GM12875 (cell line): ENCODE results near the gene FIGNL2.

ENCODE experiments used
- H3K4me3 ChIP-seq: one replicate; pipeline ENCODE4 v1.5.1; 2011; ENCODE audit warnings: low read depth, low read length, control low read depth
- TF ChIP-seq, protein P1 (sequence below): IDR thresholded peaks from 2 replicates; pipeline ENCODE4 v1.5.1; 2011; ENCODE audit warnings: low read depth, mild to moderate bottlenecking, control low read depth, inconsistent platforms, low read length, moderate library complexity, borderline replicate concordance; ENCODE audit not compliant: insufficient read depth

The FIGNL2 gene

DNA sequence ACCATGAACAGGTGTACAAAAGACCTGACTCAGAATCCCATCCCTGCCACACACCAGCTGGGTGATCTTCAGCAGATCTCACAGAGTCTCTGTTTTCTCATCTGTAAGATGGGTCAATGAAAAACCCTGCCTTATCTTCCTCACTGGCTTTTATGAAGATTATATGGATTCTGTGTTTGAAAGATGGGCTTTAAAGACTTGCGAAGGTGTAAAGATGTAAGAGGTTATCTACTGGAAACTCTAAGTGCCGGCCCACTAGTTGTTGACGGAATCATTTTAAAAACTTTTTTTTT lies 24.1 kb upstream of the FIGNL2 start:
- H3K4me3 ChIP-seq = no peak overlapping the region
- TF ChIP-seq, protein P1, sequence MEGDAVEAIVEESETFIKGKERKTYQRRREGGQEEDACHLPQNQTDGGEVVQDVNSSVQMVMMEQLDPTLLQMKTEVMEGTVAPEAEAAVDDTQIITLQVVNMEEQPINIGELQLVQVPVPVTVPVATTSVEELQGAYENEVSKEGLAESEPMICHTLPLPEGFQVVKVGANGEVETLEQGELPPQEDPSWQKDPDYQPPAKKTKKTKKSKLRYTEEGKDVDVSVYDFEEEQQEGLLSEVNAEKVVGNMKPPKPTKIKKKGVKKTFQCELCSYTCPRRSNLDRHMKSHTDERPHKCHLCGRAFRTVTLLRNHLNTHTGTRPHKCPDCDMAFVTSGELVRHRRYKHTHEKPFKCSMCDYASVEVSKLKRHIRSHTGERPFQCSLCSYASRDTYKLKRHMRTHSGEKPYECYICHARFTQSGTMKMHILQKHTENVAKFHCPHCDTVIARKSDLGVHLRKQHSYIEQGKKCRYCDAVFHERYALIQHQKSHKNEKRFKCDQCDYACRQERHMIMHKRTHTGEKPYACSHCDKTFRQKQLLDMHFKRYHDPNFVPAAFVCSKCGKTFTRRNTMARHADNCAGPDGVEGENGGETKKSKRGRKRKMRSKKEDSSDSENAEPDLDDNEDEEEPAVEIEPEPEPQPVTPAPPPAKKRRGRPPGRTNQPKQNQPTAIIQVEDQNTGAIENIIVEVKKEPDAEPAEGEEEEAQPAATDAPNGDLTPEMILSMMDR = no peak

DNA sequence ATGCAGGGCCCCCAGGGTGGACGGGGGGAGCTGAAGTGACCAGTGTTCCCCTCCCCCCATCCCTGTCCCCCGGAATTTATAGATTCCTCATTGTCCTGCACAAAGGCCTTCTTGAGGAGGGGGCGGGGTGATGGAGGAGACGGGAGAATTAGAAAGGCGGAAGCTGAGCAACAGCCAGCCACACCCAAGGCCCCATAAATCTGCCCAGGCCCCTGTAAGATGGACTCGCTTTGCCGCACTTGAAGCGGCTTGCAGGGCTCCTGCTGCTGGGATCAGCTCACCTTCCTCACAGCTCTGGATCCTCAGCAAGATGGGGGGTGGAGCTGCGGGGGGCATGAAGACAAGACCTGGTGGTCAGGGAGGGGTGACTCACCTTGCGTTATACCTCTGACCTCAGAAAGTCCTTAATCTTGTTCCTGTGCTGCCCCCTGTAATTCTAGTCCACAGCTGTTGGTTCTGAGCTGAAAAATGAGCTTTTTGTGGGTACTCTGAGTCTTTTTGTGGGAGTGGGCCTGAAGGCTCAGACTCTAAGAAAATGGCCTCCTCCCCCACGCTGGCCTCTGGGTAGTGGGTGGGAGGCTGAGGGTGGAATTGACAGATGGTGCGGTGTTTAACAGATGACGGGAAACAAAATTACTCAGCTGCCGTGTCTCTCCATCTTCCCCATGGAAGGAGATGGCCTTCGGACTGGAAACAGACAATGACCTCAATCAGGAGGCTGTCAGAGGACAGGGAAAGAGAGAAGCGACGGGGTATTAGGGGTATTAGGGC lies 23.6 kb upstream of the FIGNL2 start:
- TF ChIP-seq, protein P1 = no peak

GRCh38 chr12:51871126-51871525 lies 22.6 kb upstream of the FIGNL2 start:
- no peak overlapping the region for H3K4me3 ChIP-seq
- TF ChIP-seq, protein P1 = no peak

More for the DNA sequence above, 23.6 kb upstream of the FIGNL2 start:
- H3K4me3 ChIP-seq = no peak overlapping the region

- H3K4me3 ChIP-seq = no peak overlapping the region
- TF ChIP-seq, protein P1 = no peak
These were observed 22.0 kb upstream of the FIGNL2 start for GRCh38 chr12:51870504-51870903.

DNA sequence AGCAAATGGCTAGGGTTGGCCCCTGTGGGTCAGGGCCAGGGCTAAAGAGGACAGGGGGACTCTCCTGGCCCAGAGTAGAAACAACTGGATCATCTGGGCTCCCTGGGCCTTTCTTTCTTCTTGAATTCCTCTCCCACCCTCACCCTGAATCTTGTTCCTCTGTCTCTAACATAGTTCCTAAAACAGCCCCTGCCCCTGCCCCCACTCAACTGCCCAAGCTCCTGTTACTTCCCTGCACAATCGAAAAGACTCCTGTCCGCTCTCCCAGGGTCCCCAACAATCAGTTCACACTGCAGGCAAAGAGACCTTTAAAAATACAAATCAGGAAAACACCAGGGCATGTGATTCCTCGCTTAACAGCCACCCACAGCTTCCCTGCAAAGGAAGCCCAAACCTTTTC lies 21.4 kb upstream of the FIGNL2 start:
- TF ChIP-seq, protein P1 = no peak
- no peak overlapping the region for H3K4me3 ChIP-seq

DNA sequence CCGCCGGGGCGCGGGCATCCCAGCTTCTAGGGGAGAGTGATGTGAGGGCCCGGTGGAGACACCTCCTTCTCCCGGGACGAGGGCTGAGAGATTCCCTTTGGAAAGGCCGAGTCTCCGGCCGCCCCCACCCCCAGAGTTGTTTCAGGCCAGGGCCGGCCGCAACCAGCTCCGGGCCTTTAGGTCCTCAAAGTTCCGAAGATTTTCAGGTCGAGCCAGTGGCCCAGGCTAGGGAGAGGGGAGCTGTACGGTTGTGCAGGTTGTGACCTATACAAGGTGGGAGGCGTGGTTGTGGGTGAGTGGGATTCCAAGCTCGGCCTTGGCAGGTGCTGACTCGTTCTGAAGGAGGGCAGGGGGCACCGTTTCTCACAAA lies 21.0 kb upstream of the FIGNL2 start:
- H3K4me3 ChIP-seq = no peak overlapping the region

More for the DNA sequence above, 21.0 kb upstream of the FIGNL2 start:
- TF ChIP-seq, protein P1 = no peak
